Lung microvascular endothelial cell (primary cell): ENCODE results near the gene RIF1. TPM values are rescaled to one million over a fixed set of nuclear protein-coding genes. Genes with fewer than 3 reads are reported as not detected.

Source experiments
- DNase-seq, 2 donors: peaks; one replicate each; pipeline versions ENCODE4 v3.0.0 to v3.0.0-alpha.2; 2010; ENCODE audit warnings: low read depth in 2 of 2
- total RNA-seq: library from RNA; depleted of rRNA; stranded (reverse); fragments of >200 nt; gene quantifications from 2 replicates; pipeline ENCODE4 v1.2.1, GENCODE V29; 2014

Gene RIF1
- 17.9 and 24.8 TPM in 2 replicates for total RNA-seq

GRCh38 chr2:151409601-151410484 lies at the start of gene RIF1:
TSS of gene RIF1 (plus strand) at chr2:151409902. CDS start at chr2:151410424, 522 bp downstream.
- peak; percentile 94 for DNase-seq

GRCh38 chr2:151361674-151362370 lies 47.9 kb upstream of the RIF1 start:
- DNase-seq, result no peak

- peak; percentile 3 to 24 for DNase-seq
These were observed 46.0 kb upstream of the RIF1 start for GRCh38 chr2:151363709-151364108.

GRCh38 chr2:151367571-151367970 lies 42.1 kb upstream of the RIF1 start:
- DNase-seq, result no peak

- peak in 1 of 2 donors; percentile 83 for DNase-seq
These were observed 35.3 kb upstream of the RIF1 start for GRCh38 chr2:151374436-151374835.

GRCh38 chr2:151379169-151379568 lies 30.5 kb upstream of the RIF1 start:
- peak in 1 of 2 donors; percentile 18 for DNase-seq

GRCh38 chr2:151380580-151381235 lies 29.0 kb upstream of the RIF1 start:
- no peak for DNase-seq

GRCh38 chr2:151381266-151381665 lies 28.4 kb upstream of the RIF1 start:
- DNase-seq, result no peak

- no peak for DNase-seq
These were observed 21.7 kb upstream of the RIF1 start for GRCh38 chr2:151388011-151388410.

- DNase-seq, result no peak
These were observed 18.3 kb upstream of the RIF1 start for GRCh38 chr2:151391436-151391835.

GRCh38 chr2:151394509-151394908 lies 15.2 kb upstream of the RIF1 start:
- DNase-seq, result no peak

GRCh38 chr2:151395509-151396374 lies 14.0 kb upstream of the RIF1 start:
- no peak for DNase-seq

- DNase-seq, result no peak
These were observed 9.7 kb upstream of the RIF1 start for GRCh38 chr2:151399981-151400380.

- DNase-seq, result no peak
These were observed 8.6 kb upstream of the RIF1 start for GRCh38 chr2:151401149-151401548.

GRCh38 chr2:151403914-151404313 lies 5.8 kb upstream of the RIF1 start:
- DNase-seq, result no peak

GRCh38 chr2:151405376-151405775 lies 4.3 kb upstream of the RIF1 start:
- DNase-seq, result no peak

- no peak for DNase-seq
These were observed 2.4 kb upstream of the RIF1 start for GRCh38 chr2:151407281-151407680.

GRCh38 chr2:151408788-151409600 lies 708 bp upstream of the RIF1 start:
- DNase-seq, result no peak

- DNase-seq, result peak; percentile 26 to 27
These were observed 758 bp downstream of the RIF1 start for GRCh38 chr2:151410485-151410834.

GRCh38 chr2:151417650-151418049 lies 7.9 kb downstream of the RIF1 start:
- no peak for DNase-seq
